VCaP (cell line): ENCODE measurements around the gene LAMC1.
A peak's percentile ranks its signal among the peaks of the same experiment; 100 is the strongest.

Source experiments
- H3K27ac ChIP-seq: fragments of 450-650 bp; 2 replicates; pipeline ENCODE4 v1.5.1; 2017
- TF ChIP-seq, protein P1 (sequence below): fragments of 450-650 bp; conservative IDR thresholded peaks from 2 replicates; pipeline ENCODE4 v1.5.1; 2017; ENCODE audit warnings: mild to moderate bottlenecking, moderate library complexity

The LAMC1 gene

DNA sequence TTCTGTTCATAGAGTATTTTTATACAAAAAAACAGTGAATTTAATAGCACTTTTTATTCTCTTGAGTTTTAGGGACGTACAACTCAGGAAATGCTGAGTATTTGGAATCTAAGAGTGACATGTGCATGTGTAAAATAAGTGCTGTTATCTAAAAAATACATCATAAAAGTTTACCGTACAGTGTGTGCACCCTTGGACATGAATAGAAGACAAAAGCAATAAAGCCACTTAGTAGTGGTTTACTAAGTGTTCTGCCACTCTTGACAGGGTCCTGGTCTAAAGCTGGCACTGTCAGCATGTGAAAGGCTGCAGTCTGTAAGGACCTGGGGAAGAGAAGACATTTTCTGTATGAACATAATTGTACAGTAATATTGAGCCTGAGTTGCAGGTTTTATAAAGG, 51.0 kb downstream of the LAMC1 start:
- H3K27ac ChIP-seq, result peak overlapping the region; percentile 80
- TF ChIP-seq, protein P1, sequence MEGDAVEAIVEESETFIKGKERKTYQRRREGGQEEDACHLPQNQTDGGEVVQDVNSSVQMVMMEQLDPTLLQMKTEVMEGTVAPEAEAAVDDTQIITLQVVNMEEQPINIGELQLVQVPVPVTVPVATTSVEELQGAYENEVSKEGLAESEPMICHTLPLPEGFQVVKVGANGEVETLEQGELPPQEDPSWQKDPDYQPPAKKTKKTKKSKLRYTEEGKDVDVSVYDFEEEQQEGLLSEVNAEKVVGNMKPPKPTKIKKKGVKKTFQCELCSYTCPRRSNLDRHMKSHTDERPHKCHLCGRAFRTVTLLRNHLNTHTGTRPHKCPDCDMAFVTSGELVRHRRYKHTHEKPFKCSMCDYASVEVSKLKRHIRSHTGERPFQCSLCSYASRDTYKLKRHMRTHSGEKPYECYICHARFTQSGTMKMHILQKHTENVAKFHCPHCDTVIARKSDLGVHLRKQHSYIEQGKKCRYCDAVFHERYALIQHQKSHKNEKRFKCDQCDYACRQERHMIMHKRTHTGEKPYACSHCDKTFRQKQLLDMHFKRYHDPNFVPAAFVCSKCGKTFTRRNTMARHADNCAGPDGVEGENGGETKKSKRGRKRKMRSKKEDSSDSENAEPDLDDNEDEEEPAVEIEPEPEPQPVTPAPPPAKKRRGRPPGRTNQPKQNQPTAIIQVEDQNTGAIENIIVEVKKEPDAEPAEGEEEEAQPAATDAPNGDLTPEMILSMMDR, result no peak

DNA sequence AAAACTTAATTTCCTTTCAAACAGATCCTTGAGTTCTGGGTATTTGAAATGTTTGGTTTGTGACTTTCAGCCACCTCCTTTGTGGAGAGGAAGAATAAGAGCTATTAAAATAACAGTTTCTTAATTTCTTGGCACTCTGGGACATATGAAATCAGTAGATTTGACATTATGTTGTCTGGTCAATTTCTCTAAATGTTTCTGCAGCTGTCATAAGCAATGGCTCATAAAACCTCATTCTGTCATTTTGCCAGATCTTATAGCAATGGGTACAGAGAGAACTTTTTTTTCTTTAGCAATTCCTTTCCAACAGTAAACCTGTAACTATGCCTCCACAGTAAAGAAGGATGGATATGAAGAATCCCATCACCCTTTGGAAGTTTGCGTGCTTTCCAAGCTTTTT, 52.6 kb downstream of the LAMC1 start:
- TF ChIP-seq, protein P1, result no peak
- H3K27ac ChIP-seq, result peak overlapping the region; percentile 80; the same call in 1 of the 2 replicates

DNA sequence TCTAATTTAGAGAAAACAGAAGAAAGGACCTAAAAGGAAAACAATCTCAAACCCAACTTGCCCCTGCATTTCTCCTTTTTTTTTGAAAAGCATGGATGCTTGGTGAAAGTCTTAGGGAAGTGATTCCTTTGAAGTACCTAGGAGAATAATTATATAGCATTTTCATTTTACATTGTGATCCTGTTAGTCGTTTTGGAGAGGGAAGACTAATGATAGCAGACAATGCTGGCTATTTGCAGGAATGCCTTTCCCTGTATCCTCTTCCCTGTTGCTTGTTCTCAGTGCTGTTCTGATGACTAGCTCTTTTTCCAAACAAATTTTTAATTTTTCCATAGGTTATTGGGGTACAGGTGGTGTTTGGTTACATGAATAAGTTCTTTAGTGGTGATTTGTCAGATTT, 53.9 kb downstream of the LAMC1 start:
- TF ChIP-seq, protein P1, result no peak
- H3K27ac ChIP-seq, result peak overlapping the region; percentile 80

DNA sequence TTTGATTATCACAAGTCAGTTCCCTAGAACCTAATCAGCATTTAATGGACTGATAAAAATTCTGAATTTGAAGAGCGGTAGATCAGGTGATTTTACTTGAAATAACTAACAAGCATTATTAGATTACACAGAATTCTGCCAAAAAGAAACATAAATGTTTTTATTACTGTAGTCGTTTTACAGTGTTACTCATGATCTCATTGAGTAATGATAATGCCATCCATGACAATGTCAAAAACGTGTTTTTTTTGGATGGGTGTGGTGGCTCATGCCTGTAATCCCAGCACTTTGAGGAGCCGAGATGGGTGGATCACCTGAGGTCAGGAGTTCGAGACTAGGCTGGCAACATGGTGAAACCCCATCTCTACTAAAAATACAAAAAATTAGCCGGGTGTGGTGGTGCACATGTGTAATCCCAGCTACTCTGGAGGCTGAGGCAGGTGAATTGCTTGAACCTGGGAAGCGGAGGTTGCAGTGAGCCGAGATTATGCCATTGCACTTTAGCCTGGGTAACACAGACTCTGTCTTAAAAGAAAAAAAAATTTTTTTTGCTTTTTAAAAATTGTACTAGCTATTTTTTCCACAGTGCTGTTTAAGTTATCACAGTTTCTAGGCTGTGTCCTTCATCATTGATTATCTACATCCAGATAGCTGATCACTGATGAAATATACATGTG, 56.6 kb downstream of the LAMC1 start:
- TF ChIP-seq, protein P1, result no peak
- H3K27ac ChIP-seq, result peak overlapping the region; percentile 80; the same call in 1 of the 2 replicates

DNA sequence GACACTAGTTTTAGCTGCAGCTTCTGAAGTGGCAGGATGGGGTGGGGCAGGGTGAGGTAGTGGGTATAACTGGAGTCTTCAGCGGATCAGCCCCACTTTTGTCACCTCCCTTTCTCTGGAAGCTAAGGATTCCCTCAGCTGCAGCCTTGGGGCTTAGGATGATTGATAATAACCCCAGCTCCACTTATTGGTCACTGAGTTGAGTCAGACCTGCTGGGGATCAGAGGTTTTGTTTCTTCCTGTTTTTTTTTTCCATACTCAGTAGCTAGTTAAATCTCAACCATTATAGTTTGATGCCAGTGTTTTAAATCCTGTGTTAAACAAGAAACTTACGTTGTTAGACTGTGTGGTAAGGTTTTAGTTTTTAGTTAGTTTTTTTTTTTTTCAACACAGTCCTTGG, 57.2 kb downstream of the LAMC1 start:
- H3K27ac ChIP-seq, result peak overlapping the region; percentile 80; the same call in 1 of the 2 replicates
- TF ChIP-seq, protein P1, result no peak

DNA sequence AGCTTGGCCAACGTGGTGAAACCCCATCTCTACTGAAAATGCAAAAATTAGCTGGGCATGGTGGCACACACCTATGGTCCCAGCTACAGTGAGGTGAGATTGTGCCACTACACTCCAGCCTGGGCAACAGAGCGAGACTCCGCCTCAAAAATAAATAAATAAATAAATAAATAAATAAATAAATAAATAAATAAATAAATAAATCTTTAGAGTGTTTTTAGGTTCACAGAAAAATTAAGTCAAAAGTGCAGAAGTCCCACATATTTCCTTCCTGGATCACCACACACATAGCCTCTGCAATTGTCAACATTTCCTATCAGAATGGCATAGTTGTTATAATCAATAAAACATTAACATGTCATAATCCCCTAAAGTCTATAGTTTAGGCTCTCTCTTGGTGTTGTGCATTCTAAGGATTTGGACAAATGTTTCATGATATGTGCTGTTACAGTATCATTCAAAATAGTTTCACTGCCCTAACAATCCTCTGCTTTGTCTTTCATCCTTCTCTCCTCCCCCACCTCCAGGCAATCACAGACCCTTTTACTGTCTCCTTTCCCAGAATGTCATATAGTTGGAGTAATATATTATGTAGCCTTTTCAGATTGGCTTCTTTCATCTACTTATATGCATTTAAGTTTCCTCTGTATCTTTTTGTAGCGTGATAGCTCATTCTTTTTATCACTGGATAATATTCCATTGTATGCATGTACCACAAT, 58.3 kb downstream of the LAMC1 start:
- TF ChIP-seq, protein P1, result no peak
- no peak overlapping the region for H3K27ac ChIP-seq

DNA sequence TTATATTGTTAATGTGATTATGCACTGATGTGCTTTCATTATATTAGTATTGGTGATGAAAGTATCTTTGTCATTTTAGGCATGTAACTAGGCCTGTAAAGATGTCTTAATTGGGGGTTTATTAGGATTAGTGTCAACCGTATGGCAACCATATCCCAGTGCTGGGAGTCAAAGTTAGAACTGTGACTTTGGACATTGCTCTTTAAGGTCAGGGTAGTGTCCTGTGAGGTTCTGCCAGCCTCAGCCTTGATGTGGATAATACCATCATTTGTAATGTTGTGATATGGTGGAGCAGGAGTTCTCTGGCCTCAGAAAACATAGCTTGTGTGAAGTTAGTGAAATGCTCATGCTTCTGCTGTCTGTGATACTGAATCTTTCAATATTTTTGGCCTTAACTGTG, 59.4 kb downstream of the LAMC1 start:
- H3K27ac ChIP-seq, result no peak overlapping the region
- TF ChIP-seq, protein P1, result no peak
